GM12878 (cell line): ENCODE data around the gene TNFRSF8. TPM values are rescaled to one million over a fixed set of nuclear protein-coding genes. Genes with fewer than 3 reads are reported as not detected.
A peak's percentile ranks its signal among the peaks of the same experiment; 100 is the strongest.

Experiments
- BHLHE40 ChIP-seq, 2 experiments: fragments of 450-650 bp in 1 of 2; IDR thresholded peaks; 2 replicates each; pipeline ENCODE4 v1.6.1; 2011 to 2017; ENCODE audit warnings: low read depth in 2 of 2, borderline replicate concordance in 1 of 2, improper control_type of control experiment in 1 of 2, low read length in 1 of 2, mild to moderate bottlenecking in 1 of 2
- ETV6 ChIP-seq, 2 experiments: fragments of 450-650 bp in 1 of 2; IDR thresholded peaks in 1 of 2; conservative IDR thresholded peaks in 1 of 2; 2 replicates each; pipeline ENCODE4 v1.6.1; 2014; ENCODE audit warnings: antibody characterized with exemption in 1 of 2, borderline replicate concordance in 1 of 2, low read depth in 1 of 2, mild to moderate bottlenecking in 1 of 2, moderate library complexity in 1 of 2
- EZH2 ChIP-seq: IDR thresholded peaks from 2 replicates; pipeline ENCODE4 v1.6.1; 2012; ENCODE audit warnings: low read depth, mild to moderate bottlenecking, control low read depth, inconsistent platforms, low read length, borderline replicate concordance; ENCODE audit not compliant: control insufficient read depth
- HDGF ChIP-seq: fragments of 450-650 bp; IDR thresholded peaks from 2 replicates; pipeline ENCODE4 v1.6.1; 2016; ENCODE audit warnings: antibody characterized with exemption
- IKZF2 ChIP-seq, 2 experiments: fragments of 450-650 bp; IDR thresholded peaks; 2 replicates each; pipeline ENCODE4 v1.6.1; 2017; ENCODE audit warnings: mild to moderate bottlenecking in 2 of 2, moderate library complexity in 2 of 2
- JUND ChIP-seq: IDR thresholded peaks from 2 replicates; pipeline ENCODE4 v1.6.1; 2012; ENCODE audit warnings: low read depth, mild to moderate bottlenecking, low read length, improper control_type of control experiment, moderate library complexity
- KLF5 ChIP-seq: fragments of 450-650 bp; IDR thresholded peaks from 2 replicates; pipeline ENCODE4 v1.6.1; 2014; ENCODE audit warnings: mild to moderate bottlenecking; ENCODE audit not compliant: partially characterized antibody
- MEF2B ChIP-seq: fragments of 450-650 bp; IDR thresholded peaks from 2 replicates; pipeline ENCODE4 v1.6.1; 2018; ENCODE audit warnings: mild to moderate bottlenecking, moderate library complexity; ENCODE audit not compliant: partially characterized antibody, poor library complexity, severe bottlenecking
- NR2F1 ChIP-seq: fragments of 450-650 bp; conservative IDR thresholded peaks from 2 replicates; pipeline ENCODE4 v1.6.1; 2017; ENCODE audit warnings: mild to moderate bottlenecking
- PAX5 ChIP-seq: IDR thresholded peaks from 2 replicates; pipeline ENCODE4 v1.6.1; 2011; ENCODE audit warnings: low read depth, low read length, borderline replicate concordance
- TAF1 ChIP-seq: IDR thresholded peaks from 2 replicates; pipeline ENCODE4 v1.6.1; 2011; ENCODE audit warnings: mild to moderate bottlenecking, low read depth, low read length, borderline replicate concordance
- TCF3 ChIP-seq: IDR thresholded peaks from 2 replicates; pipeline ENCODE4 v1.6.1; 2012; ENCODE audit warnings: low read depth, mild to moderate bottlenecking, low read length, borderline replicate concordance; ENCODE audit not compliant: insufficient read depth
- polyA plus RNA-seq, 11 experiments: library from polyadenylated mRNA; depleted of rRNA in 4 of 11; unstranded in 6 of 11; stranded (reverse) in 5 of 11; fragments of >200 nt; fragmentation: Nextera tagmentation in 4 of 11; fragmentation: Illumina TruSeq in 1 of 11; extraction: Ambion mirVana in 4 of 11; extraction: Trizol in 1 of 11; gene quantifications; 1 replicate in 1 of 11; 2 replicates in 10 of 11; pipeline versions ENCODE4 v1.2.1 to v1.2.3, GENCODE V29; 2011 to 2016; ENCODE audit warnings: inconsistent platforms in 2 of 11, missing spikeins in 2 of 11, low read depth in 1 of 11
- total RNA-seq, 4 experiments: library from RNA; depleted of rRNA in 3 of 4; stranded (reverse); fragments of >200 nt in 3 of 4; fragmentation: Illumina TruSeq in 1 of 4; extraction: Trizol in 1 of 4; gene quantifications; 2 replicates each; pipeline versions ENCODE4 v1.2.1 to v1.2.3, GENCODE V29; 2013 to 2021
- TF ChIP-seq, protein P1 (sequence below), 3 experiments: IDR thresholded peaks in 2 of 3; conservative IDR thresholded peaks in 1 of 3; 2 replicates each; pipeline ENCODE4 v1.5.1; 2011; ENCODE audit warnings: low read depth in 3 of 3, low read length in 3 of 3, mild to moderate bottlenecking in 3 of 3, control low read depth in 2 of 3, moderate library complexity in 2 of 3, inconsistent platforms in 1 of 3, mixed read lengths in 1 of 3; ENCODE audit not compliant: control insufficient read depth in 2 of 3, insufficient read depth in 1 of 3; ENCODE audit errors: extremely low read depth in 1 of 3
- TF ChIP-seq, protein P2 (sequence below): IDR thresholded peaks from 2 replicates; pipeline ENCODE4 v1.6.1; 2012; ENCODE audit warnings: low read depth, low read length, improper control_type of control experiment
- TF ChIP-seq, protein P3 (sequence below): IDR thresholded peaks from 2 replicates; pipeline ENCODE4 v1.6.1; 2012; ENCODE audit warnings: low read depth, low read length, improper control_type of control experiment
- TF ChIP-seq, protein P4 (sequence below): fragments of 450-650 bp; IDR thresholded peaks from 2 replicates; pipeline ENCODE4 v1.6.1; 2017; ENCODE audit warnings: antibody characterized with exemption, mild to moderate bottlenecking, moderate library complexity

TNFRSF8 gene
- total and polyA plus RNA-seq, 10 of the 15 experiments (the other 5 are each of a cell fraction or from before 2014, with no cell fraction given), result 9.8 to 114 (median 58.8) TPM

DNA sequence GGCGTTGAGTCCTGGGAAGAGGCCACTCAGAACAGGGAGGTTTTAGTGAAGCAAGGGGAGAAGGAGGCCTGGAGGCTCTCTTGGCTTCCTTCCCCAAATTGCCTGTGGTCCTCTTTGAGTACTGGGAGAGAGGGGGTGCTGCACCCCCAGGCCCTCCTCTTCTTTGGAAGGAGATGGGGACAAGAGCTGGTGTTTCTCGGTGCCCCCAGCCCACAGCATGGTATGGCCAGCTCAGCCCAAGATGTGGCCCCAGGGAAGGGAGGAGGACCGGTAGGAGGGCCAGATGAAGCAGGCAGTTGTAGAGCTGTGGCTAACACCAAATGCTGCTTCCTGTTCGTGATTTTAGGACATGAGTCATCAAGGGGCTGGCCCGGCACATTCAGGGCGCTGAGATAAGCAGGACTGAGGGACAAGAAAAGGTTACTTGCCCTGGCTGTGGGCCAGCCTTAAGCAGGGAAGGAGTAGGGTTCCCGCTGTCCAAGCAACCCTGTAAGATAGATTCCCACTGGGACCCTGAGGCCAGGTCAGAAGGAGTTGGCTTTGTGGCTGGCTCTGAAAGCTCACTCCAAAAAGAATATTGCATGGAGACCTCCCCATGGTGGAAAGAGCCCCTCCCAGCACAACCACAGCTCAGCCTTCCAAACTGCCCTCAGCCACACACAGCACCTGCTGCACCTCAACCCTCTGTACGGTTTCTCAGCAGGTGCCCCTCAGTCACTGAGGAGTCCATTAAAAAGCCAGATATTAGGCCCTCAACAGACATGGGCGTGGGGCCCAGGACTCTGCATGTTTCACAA is 98.8 kb downstream of the TNFRSF8 start (continued):
- TF ChIP-seq, protein P1, sequence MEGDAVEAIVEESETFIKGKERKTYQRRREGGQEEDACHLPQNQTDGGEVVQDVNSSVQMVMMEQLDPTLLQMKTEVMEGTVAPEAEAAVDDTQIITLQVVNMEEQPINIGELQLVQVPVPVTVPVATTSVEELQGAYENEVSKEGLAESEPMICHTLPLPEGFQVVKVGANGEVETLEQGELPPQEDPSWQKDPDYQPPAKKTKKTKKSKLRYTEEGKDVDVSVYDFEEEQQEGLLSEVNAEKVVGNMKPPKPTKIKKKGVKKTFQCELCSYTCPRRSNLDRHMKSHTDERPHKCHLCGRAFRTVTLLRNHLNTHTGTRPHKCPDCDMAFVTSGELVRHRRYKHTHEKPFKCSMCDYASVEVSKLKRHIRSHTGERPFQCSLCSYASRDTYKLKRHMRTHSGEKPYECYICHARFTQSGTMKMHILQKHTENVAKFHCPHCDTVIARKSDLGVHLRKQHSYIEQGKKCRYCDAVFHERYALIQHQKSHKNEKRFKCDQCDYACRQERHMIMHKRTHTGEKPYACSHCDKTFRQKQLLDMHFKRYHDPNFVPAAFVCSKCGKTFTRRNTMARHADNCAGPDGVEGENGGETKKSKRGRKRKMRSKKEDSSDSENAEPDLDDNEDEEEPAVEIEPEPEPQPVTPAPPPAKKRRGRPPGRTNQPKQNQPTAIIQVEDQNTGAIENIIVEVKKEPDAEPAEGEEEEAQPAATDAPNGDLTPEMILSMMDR (IDR thresholded peaks at IDR 0.05 in 2 of 3, conservative IDR thresholded peaks at IDR 0.05 in 1 of 3; ENCODE audit: control insufficient read depth in 2 of 3, extremely low read depth in 1 of 3, insufficient read depth in 1 of 3, low read depth in 3 of 3, low read length in 3 of 3), result no peak
- TF ChIP-seq, protein P2, sequence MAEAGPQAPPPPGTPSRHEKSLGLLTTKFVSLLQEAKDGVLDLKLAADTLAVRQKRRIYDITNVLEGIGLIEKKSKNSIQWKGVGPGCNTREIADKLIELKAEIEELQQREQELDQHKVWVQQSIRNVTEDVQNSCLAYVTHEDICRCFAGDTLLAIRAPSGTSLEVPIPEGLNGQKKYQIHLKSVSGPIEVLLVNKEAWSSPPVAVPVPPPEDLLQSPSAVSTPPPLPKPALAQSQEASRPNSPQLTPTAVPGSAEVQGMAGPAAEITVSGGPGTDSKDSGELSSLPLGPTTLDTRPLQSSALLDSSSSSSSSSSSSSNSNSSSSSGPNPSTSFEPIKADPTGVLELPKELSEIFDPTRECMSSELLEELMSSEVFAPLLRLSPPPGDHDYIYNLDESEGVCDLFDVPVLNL, result no peak
- TF ChIP-seq, protein P3, sequence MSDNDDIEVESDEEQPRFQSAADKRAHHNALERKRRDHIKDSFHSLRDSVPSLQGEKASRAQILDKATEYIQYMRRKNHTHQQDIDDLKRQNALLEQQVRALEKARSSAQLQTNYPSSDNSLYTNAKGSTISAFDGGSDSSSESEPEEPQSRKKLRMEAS, result no peak; the same call in 1 of the 2 replicates
- peak; percentile 49 for TF ChIP-seq MEF2B
- TF ChIP-seq, protein P4, sequence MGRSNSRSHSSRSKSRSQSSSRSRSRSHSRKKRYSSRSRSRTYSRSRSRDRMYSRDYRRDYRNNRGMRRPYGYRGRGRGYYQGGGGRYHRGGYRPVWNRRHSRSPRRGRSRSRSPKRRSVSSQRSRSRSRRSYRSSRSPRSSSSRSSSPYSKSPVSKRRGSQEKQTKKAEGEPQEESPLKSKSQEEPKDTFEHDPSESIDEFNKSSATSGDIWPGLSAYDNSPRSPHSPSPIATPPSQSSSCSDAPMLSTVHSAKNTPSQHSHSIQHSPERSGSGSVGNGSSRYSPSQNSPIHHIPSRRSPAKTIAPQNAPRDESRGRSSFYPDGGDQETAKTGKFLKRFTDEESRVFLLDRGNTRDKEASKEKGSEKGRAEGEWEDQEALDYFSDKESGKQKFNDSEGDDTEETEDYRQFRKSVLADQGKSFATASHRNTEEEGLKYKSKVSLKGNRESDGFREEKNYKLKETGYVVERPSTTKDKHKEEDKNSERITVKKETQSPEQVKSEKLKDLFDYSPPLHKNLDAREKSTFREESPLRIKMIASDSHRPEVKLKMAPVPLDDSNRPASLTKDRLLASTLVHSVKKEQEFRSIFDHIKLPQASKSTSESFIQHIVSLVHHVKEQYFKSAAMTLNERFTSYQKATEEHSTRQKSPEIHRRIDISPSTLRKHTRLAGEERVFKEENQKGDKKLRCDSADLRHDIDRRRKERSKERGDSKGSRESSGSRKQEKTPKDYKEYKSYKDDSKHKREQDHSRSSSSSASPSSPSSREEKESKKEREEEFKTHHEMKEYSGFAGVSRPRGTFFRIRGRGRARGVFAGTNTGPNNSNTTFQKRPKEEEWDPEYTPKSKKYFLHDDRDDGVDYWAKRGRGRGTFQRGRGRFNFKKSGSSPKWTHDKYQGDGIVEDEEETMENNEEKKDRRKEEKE, result peak; percentile 76
- peak; percentile 77 for TF ChIP-seq KLF5
- peak; percentile 31; the same call in 1 of the 2 replicates for TF ChIP-seq TCF3
- peak; percentile 84 to 87; a peak in 3 of 4 replicates for TF ChIP-seq IKZF2 (IDR thresholded peaks at IDR 0.05)
- no peak; the same call in 1 of the 2 replicates for TF ChIP-seq HDGF
- TF ChIP-seq EZH2, result no peak
- peak; percentile 65; the same call in 1 of the 2 replicates for TF ChIP-seq PAX5
- peak; percentile 79 for TF ChIP-seq NR2F1
- TF ChIP-seq JUND, result peak; percentile 90
- TF ChIP-seq ETV6 (conservative IDR thresholded peaks at IDR 0.05 in 1 of 2, IDR thresholded peaks at IDR 0.05 in 1 of 2; ENCODE audit: borderline replicate concordance in 1 of 2, low read depth in 1 of 2), result peak in 1 of 2 experiments; percentile 82; a peak in 2 of 4 replicates
- TF ChIP-seq BHLHE40 (IDR thresholded peaks at IDR 0.05; ENCODE audit: borderline replicate concordance in 1 of 2, low read depth in 2 of 2, low read length in 1 of 2), result peak; percentile 75 to 87
- no peak for TF ChIP-seq TAF1
